ENCODE measurements around the gene HTT. TPM values are rescaled to one million over a fixed set of nuclear protein-coding genes. Genes with fewer than 3 reads are reported as not detected.

The HTT gene
- total and polyA plus RNA-seq, 4 donors = 8.6 to 39.8 (median 16.4) TPM

DNA sequence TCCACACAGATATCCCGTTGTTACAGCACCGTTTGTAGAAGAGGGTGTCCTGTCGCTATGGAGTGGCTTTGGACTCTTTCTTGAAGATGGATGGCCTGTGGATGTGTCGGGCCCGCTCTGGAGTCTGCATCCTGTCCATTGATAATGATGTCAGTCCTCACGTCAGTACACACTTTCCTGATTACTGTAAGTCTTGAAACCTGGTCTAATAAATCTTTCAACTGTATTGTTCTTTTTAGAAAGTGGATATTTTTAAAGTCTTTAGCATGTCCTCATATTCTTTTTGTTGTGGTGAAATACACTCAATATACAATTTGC is 189.4 kb downstream of the HTT start (continued):
- no peak for TF ChIP-seq EGR1 (IDR thresholded peaks at IDR 0.05; ENCODE audit: low read depth in 2 of 2)
- TF ChIP-seq, protein P1, sequence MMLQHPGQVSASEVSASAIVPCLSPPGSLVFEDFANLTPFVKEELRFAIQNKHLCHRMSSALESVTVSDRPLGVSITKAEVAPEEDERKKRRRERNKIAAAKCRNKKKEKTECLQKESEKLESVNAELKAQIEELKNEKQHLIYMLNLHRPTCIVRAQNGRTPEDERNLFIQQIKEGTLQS (IDR thresholded peaks at IDR 0.05) = no peak
- no peak for TF ChIP-seq JUND (IDR thresholded peaks at IDR 0.05)

DNA sequence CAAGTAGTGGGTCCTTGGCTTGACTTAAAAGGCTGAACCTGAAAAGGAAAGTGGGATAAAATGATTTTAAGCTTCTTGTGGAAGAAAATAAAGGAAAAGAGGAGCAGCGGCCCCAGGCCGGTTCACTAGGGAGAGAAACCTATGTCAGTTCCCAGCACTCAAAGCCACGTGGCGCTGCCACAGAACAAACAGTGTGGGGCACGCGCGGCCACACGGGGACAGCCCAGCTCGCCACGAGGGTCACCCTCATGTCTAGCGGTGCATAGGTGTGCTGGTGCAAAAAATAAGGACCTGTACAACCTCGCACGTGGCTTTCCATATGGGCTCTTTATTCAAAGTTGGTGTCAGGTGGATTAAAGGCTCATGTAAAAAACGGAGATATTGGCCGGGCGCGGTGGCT is 191.6 kb downstream of the HTT start:
- H3K27me3 ChIP-seq (ENCODE audit: control insufficient read depth in 4 of 4, insufficient read depth in 4 of 4, low read length in 3 of 4) = no peaks in the 10 kb centered on the region
- no peaks in the 10 kb centered on the region for H3K36me3 ChIP-seq (ENCODE audit: control insufficient read depth in 4 of 4, insufficient read depth in 3 of 4, low read depth in 1 of 4, low read length in 3 of 4)
- no peak overlapping the region for H3K4me3 ChIP-seq (ENCODE audit: low read depth in 1 of 3, low read length in 3 of 3)
- H3K9me3 ChIP-seq (ENCODE audit: control insufficient read depth in 4 of 4, low read length in 3 of 4) = no peaks in the 10 kb centered on the region
- TF ChIP-seq TAF1 (conservative IDR thresholded peaks at IDR 0.05) (no peak), RXRA (IDR thresholded peaks at IDR 0.05) (no peak), GABPA (IDR thresholded peaks at IDR 0.05 in 1 of 2, conservative IDR thresholded peaks at IDR 0.05 in 1 of 2) (no peak), FOXA1 (IDR thresholded peaks at IDR 0.05) (no peak), FOXA2 (IDR thresholded peaks at IDR 0.05) (no peak), JUND (IDR thresholded peaks at IDR 0.05) (no peak), NR2F2 (IDR thresholded peaks at IDR 0.05) (no peak), SP1 (IDR thresholded peaks at IDR 0.05) (no peak), HNF4G (IDR thresholded peaks at IDR 0.05) (no peak)
- TF ChIP-seq, protein P2, sequence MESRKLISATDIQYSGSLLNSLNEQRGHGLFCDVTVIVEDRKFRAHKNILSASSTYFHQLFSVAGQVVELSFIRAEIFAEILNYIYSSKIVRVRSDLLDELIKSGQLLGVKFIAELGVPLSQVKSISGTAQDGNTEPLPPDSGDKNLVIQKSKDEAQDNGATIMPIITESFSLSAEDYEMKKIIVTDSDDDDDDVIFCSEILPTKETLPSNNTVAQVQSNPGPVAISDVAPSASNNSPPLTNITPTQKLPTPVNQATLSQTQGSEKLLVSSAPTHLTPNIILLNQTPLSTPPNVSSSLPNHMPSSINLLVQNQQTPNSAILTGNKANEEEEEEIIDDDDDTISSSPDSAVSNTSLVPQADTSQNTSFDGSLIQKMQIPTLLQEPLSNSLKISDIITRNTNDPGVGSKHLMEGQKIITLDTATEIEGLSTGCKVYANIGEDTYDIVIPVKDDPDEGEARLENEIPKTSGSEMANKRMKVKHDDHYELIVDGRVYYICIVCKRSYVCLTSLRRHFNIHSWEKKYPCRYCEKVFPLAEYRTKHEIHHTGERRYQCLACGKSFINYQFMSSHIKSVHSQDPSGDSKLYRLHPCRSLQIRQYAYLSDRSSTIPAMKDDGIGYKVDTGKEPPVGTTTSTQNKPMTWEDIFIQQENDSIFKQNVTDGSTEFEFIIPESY (IDR thresholded peaks at IDR 0.05) = no peak
- TF ChIP-seq, protein P3, sequence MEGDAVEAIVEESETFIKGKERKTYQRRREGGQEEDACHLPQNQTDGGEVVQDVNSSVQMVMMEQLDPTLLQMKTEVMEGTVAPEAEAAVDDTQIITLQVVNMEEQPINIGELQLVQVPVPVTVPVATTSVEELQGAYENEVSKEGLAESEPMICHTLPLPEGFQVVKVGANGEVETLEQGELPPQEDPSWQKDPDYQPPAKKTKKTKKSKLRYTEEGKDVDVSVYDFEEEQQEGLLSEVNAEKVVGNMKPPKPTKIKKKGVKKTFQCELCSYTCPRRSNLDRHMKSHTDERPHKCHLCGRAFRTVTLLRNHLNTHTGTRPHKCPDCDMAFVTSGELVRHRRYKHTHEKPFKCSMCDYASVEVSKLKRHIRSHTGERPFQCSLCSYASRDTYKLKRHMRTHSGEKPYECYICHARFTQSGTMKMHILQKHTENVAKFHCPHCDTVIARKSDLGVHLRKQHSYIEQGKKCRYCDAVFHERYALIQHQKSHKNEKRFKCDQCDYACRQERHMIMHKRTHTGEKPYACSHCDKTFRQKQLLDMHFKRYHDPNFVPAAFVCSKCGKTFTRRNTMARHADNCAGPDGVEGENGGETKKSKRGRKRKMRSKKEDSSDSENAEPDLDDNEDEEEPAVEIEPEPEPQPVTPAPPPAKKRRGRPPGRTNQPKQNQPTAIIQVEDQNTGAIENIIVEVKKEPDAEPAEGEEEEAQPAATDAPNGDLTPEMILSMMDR (IDR thresholded peaks at IDR 0.05; ENCODE audit: low read depth, low read length, missing input control) = no peak
- TF ChIP-seq, protein P4, sequence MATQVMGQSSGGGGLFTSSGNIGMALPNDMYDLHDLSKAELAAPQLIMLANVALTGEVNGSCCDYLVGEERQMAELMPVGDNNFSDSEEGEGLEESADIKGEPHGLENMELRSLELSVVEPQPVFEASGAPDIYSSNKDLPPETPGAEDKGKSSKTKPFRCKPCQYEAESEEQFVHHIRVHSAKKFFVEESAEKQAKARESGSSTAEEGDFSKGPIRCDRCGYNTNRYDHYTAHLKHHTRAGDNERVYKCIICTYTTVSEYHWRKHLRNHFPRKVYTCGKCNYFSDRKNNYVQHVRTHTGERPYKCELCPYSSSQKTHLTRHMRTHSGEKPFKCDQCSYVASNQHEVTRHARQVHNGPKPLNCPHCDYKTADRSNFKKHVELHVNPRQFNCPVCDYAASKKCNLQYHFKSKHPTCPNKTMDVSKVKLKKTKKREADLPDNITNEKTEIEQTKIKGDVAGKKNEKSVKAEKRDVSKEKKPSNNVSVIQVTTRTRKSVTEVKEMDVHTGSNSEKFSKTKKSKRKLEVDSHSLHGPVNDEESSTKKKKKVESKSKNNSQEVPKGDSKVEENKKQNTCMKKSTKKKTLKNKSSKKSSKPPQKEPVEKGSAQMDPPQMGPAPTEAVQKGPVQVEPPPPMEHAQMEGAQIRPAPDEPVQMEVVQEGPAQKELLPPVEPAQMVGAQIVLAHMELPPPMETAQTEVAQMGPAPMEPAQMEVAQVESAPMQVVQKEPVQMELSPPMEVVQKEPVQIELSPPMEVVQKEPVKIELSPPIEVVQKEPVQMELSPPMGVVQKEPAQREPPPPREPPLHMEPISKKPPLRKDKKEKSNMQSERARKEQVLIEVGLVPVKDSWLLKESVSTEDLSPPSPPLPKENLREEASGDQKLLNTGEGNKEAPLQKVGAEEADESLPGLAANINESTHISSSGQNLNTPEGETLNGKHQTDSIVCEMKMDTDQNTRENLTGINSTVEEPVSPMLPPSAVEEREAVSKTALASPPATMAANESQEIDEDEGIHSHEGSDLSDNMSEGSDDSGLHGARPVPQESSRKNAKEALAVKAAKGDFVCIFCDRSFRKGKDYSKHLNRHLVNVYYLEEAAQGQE (IDR thresholded peaks at IDR 0.05) = no peak
- TF ChIP-seq, protein P1 (IDR thresholded peaks at IDR 0.05) = no peak
- H3K4me1 ChIP-seq (ENCODE audit: control insufficient read depth in 4 of 4, insufficient read depth in 4 of 4, low read length in 3 of 4) = no peaks in the 10 kb centered on the region
- no peak overlapping the region for H3K27ac ChIP-seq (ENCODE audit: low read depth in 1 of 2, low read length in 2 of 2)
- no peak overlapping the region for H3K9ac ChIP-seq (ENCODE audit: low read depth in 1 of 2, low read length in 2 of 2)
- 96% methylated on average over 17 of the region's 17 CpGs for WGBS
- DNase-seq (ENCODE audit: low spot score) = no peak
